HG03432 (cell line): ENCODE results near the gene SMIM9.

Experiments
- ATAC-seq: cut with Tn5 transposase; IDR thresholded peaks from one replicate; pipeline ENCODE4 v1.9.1; 2021; ENCODE audit warnings: mild to moderate bottlenecking, moderate library complexity; ENCODE audit not compliant: unreplicated experiment

Gene SMIM9

DNA sequence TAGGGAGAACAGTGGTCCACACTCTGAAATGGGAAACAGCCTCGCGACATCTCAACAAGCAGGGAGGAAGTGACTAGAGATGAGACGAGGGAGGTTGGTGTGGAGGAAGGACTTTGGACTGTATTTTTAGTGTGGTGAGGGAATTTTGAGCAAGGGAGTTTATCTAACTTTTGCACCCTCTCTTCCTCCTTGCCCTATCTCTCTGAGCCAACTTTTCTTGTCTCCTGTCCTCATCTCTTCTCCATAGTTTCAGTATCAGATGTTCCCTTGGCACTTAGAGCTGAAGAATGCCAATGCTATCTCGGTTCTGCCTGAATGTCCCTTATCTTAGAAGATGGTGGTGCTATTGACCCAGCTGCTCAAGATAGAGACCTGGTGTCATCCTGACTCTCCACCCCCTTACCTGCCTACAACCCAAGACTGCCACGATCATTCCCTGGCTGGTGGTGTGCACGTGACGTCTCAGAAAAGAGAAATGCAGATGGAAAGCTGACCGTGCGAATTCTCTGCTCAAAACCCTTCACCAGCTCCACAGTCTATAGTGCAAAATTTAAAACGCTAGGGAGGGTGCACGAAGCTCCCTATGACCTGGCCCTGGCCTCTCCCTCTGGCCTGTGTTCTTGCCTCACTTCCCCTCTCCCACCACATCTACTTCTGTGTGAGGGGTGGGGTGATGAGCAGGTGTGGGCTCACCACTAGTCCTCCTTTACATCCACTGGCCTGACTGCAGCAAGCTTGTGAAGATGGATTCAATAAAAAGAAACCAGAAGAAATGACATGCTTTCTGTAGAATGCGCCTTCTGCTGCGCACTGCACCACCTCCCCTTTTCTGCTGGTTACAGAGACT is 50.1 kb downstream of the SMIM9 start:
- ATAC-seq: no peak

DNA sequence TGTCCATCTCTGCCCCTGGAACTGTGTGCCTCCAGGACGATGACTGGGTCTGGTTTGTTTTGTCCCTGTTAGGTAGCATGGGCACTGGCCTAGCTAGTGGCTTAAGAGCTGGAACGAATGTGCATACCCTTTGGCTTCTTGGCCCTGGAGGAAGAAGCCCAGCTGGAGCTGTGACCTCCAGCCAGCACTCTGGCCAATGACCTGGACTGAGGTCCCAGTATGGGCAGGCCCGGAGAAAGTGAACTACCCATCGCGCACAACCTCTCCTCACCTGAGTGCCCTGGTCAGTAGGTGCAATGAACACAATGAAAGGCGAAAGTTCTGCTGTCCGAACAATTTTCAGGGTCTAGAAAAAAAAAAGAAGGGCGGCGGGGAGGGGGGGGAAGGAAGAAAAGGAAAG is 53.5 kb downstream of the SMIM9 start:
- ATAC-seq: no peak

DNA sequence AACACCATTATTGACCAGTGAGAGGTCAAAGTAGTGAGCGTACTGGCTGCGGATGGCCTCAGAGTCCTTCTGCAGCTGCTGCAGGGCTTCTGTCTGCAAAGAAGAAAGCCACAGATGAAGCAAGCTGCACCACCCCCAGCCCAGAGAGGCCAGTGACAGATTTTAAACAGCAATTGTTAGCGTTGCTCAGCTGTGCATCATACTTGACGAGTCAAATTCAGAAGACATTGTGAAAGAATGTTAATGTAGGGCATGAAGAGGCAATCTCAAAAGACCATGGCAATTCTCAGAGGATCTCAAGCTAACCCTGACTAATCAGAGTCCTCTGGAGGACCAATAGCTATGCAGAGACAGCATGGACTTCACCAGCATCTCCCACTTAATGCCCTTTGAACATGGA is 55.2 kb downstream of the SMIM9 start:
- no peak for ATAC-seq

DNA sequence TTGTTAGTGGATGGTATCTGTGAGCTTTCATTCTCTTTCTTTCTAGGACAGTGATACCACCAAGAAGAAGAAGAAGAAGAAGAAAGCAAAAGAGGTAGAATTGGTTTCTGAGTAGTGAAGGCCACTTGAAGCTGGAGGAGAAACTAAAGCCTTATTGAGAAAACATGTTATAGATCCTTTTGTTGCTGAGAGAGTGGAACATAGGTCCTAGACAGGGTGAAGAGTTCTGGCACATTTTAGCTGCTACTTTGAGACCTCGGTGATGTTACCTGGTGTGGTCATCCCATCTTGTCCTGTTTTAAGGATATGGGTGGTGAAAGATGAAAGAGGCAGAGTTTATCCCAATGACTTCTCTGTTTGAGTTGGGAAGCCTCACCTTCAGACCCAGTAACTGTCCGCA is 57.7 kb downstream of the SMIM9 start:
- no peak for ATAC-seq

DNA sequence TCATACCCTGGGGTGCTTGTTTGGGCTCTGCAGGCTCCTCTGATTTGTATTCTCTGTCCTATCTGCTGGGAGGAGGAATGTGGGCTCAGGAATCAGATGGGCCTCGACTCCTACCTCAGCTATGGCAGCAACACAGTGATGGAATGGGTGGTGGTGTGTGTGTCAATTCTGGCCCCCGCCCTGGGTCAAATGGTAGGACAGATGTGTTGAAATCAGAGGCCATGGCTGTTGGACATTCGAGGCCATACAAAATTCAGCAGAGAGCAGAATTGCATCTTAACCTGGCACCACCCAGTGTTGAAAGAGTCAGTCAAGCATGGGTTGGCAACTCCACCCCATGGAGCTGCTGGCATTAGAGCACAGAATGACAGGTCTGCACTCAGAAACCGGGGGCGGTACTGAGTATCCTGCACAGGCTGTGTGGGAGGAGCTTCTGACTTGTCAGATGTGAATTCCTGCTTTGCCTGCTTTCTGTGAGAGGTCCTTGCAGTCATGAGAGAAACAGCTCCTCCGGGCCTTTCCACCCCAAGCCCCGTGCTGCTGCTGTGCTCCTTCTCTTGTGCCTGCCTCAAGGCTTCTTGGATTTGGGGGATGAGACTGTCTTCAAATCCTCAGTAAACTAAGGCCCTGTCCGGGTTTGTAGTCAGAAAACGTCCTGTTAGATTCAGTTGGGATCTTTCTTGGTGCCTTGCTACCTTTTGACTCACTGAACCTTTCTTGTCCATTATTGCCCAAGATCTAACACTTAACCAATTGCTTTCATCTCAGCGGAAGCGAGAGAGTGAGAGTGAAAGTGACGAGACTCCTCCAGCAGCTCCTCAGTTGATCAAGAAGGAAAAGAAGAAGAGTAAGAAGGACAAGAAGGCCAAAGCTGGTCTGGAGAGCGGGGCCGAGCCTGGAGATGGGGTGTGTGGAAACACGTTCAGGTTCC is 58.8 kb downstream of the SMIM9 start:
- ATAC-seq: no peak

DNA sequence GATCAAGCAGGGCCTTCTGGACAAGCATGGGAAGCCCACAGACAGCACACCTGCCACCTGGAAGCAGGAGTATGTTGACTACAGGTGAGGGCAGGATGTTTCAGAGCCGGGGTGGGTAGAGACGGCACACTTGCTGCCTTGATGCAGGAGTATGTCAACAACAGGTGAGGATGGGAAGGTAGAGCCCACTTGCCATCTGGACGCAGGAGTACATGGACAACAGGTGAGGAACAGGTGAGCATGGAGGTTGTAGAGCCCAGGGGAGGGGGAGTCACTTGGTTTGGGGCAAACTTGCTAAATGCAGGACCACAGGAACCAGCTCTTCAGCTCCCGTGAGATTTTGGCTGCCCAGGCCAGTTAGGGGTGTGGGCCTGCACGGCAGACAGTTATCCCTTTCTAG is 59.8 kb downstream of the SMIM9 start:
- ATAC-seq: no peak
